Kidney tubule cell (primary cell): ENCODE measurements around the gene ARHGEF17.

Source experiments
- DNase-seq: peaks from one replicate; pipeline ENCODE4 v3.0.0-alpha.2; 2018; ENCODE audit warnings: low spot score

Gene ARHGEF17

GRCh38 chr11:73293356-73293936, 14.6 kb upstream of the ARHGEF17 start:
- DNase-seq = no peak

GRCh38 chr11:73294604-73295003, 13.5 kb upstream of the ARHGEF17 start:
- DNase-seq = no peak

GRCh38 chr11:73295241-73295995, 12.7 kb upstream of the ARHGEF17 start:
- DNase-seq = peak; percentile 94

GRCh38 chr11:73295996-73296318, 12.1 kb upstream of the ARHGEF17 start:
- no peak for DNase-seq

- DNase-seq = no peak
Observed at GRCh38 chr11:73296501-73297230, 11.4 kb upstream of the ARHGEF17 start.

- no peak for DNase-seq
Observed at GRCh38 chr11:73297231-73297590, 10.9 kb upstream of the ARHGEF17 start.

- no peak for DNase-seq
Observed at GRCh38 chr11:73297702-73298101, 10.4 kb upstream of the ARHGEF17 start.

GRCh38 chr11:73298233-73298632, 9.8 kb upstream of the ARHGEF17 start:
- no peak for DNase-seq

GRCh38 chr11:73299751-73300150, 8.3 kb upstream of the ARHGEF17 start:
- DNase-seq = no peak

- DNase-seq = no peak
Observed at GRCh38 chr11:73306069-73306841, 1.8 kb upstream of the ARHGEF17 start.

GRCh38 chr11:73306977-73307322, 1.1 kb upstream of the ARHGEF17 start:
- no peak for DNase-seq

- DNase-seq = peak; percentile 98
Observed at GRCh38 chr11:73307323-73308002, 613 bp upstream of the ARHGEF17 start.

GRCh38 chr11:73308961-73309919, 1.2 kb downstream of the ARHGEF17 start:
- DNase-seq = peak; percentile 99

GRCh38 chr11:73310076-73310475, 2.0 kb downstream of the ARHGEF17 start:
- DNase-seq = no peak

- DNase-seq = no peak
Observed at GRCh38 chr11:73310661-73311393, 2.8 kb downstream of the ARHGEF17 start.

GRCh38 chr11:73311394-73311869, 3.4 kb downstream of the ARHGEF17 start:
- no peak for DNase-seq

- DNase-seq = no peak
Observed at GRCh38 chr11:73312036-73312435, 4.0 kb downstream of the ARHGEF17 start.

- peak; percentile 45 for DNase-seq
Observed at GRCh38 chr11:73312851-73313327, 4.8 kb downstream of the ARHGEF17 start.

- DNase-seq = no peak
Observed at GRCh38 chr11:73313652-73314051, 5.6 kb downstream of the ARHGEF17 start.
